Heart right ventricle (tissue), 16 donors: Measurements from ENCODE around the gene WWP2. TPM values are rescaled to one million over a fixed set of nuclear protein-coding genes. Genes with fewer than 3 reads are reported as not detected.

Experiments used
- ATAC-seq, 8 donors: fragments of 200-7000 bp; cut with Tn5 transposase; one replicate each; pipeline ENCODE4 v1.9.1; 2020; ENCODE audit warnings: mild to moderate bottlenecking in 8 of 8, moderate library complexity in 8 of 8, moderate number of reproducible peaks in 1 of 8
- DNase-seq, 2 donors: peaks; one replicate each; pipeline ENCODE4 v3.0.0-alpha.2; 2020
- H3K27ac ChIP-seq, 10 donors: fragments of 200-600 bp; sonication (generic) in 2 of 10; one replicate each; pipeline versions ENCODE4 v1.5.0 to v1.8.0; 2020 to 2022; ENCODE audit warnings: mild to moderate bottlenecking in 3 of 10
- H3K27me3 ChIP-seq, 7 donors: fragments of 200-600 bp; one replicate each; pipeline ENCODE4 v1.8.0; 2021 to 2022; ENCODE audit warnings: mild to moderate bottlenecking in 2 of 7
- H3K36me3 ChIP-seq, 9 donors: fragments of 200-600 bp; sonication (generic) in 1 of 9; one replicate each; pipeline versions ENCODE4 v1.5.0 to v1.8.0; 2020 to 2022; ENCODE audit warnings: mild to moderate bottlenecking in 2 of 9
- H3K4me1 ChIP-seq, 9 donors: fragments of 200-600 bp; sonication (generic) in 1 of 9; one replicate each; pipeline versions ENCODE4 v1.5.0 to v1.8.0; 2020 to 2022; ENCODE audit warnings: mild to moderate bottlenecking in 4 of 9
- H3K4me3 ChIP-seq, 10 donors: fragments of 200-600 bp; sonication (generic) in 2 of 10; one replicate each; pipeline versions ENCODE4 v1.5.0 to v1.8.0; 2020 to 2022; ENCODE audit warnings: mild to moderate bottlenecking in 7 of 10, moderate library complexity in 2 of 10
- H3K9me3 ChIP-seq, 11 donors: fragments of 200-600 bp in 10 of 11; sonication (generic) in 2 of 11; one replicate each; pipeline versions ENCODE4 v1.5.0 to v1.8.0; 2013 to 2022; ENCODE audit warnings: mild to moderate bottlenecking in 2 of 11, control low read depth in 1 of 11, moderate library complexity in 1 of 11
- CTCF ChIP-seq, 9 donors: fragments of 200-600 bp; sonication (generic) in 2 of 9; IDR thresholded peaks; one replicate each; pipeline versions ENCODE4 v1.5.0 to v1.8.0; 2021 to 2022; ENCODE audit warnings: antibody characterized with exemption in 9 of 9, mild to moderate bottlenecking in 5 of 9, moderate library complexity in 1 of 9
- WGBS, 2 donors: extraction: QIAGEN DNeasy Blood & Tissue Kit; methylation state at CpG; one replicate each; pipeline ENCODE4 v1.1.7; 2013; ENCODE audit warnings: inconsistent platforms in 1 of 2; 5-methylcytosine and 5-hydroxymethylcytosine counted together
- intact Hi-C, 10 donors: fragments of 100-400 bp; cut with DNase I; formaldehyde crosslinking; loops; one replicate each; pipeline versions ENCODE4 v1.11.1 to v1.14.2; 2022
- polyA plus RNA-seq, 2 donors: library from polyadenylated mRNA; stranded (reverse); fragments of 200-250 nt; gene quantifications; one replicate each; pipeline ENCODE4 v1.2.3, GENCODE V29; 2013
- total RNA-seq, 10 donors: library from RNA; stranded (reverse); fragmentation: NEBNext Ultra II Directional in 3 of 10; extraction: Animal tissue kit (Norgen Biotek cat#: 25700) in 3 of 10; gene quantifications; one replicate each; pipeline versions ENCODE4 v1.2.1 to v1.2.4, GENCODE V29; 2021 to 2023
- donor health status: Arrhythmogenic right ventricular cardiomyopathy.
- donor health status: ischemic (EF 13 %, LVEDD 7.1; RV severe dilation, severe dysfunction).
- donor health status: healthy with polysubstance abuse.
- donor health status: DM: no; HTN: yes; CAD: no.
- donor health status: DM: no; HTN: no; CAD: no.
- donor health status: ischemic (EF 25% LVEDD 6.9; RV normal size, moderate dysfunction).
- donor health status: ischemic (EF 25% LVEDD 5.7; RV mildly dilated, moderate dysfunction).
- donor health status: healthy.
- donor health status: DM: yes; HTN: yes; CAD: no.
- donor health status: Ischemic cardiomyopathy.
- donor health status: ischemic (EF 35%, LVEDD 5.7; RV mildly dilated, moderate dysfunction).
- donor health status: nonischemic (EF 11% LVEDD 7.7; RV severe dilation, severe dysfunction).
- donor health status: DM: yes; HTN: yes; CAD: no.
- donor health status: PGD.
- donor health status: ischemic (EF 29% LVEDD 5.4; RV normal size, mild dysfunction).
- donor health status: nonischemic (EF 23%, LVEDD 6.1; RV moderate dilation, normal function).

The WWP2 gene
- total and polyA plus RNA-seq, 12 donors: 9.0 to 31.1 (median 20.7) TPM

GRCh38 chr16:69836257-69836656 is 74.1 kb downstream of the WWP2 start:
- 98 to 100% methylated on average over 1 of the region's 1 CpG for WGBS, 2 donors
- H3K27me3 ChIP-seq: no peaks in the 10 kb centered on the region
- no peak for TF ChIP-seq CTCF (IDR thresholded peaks at IDR 0.05)
- no peaks in the 10 kb centered on the region for H3K9me3 ChIP-seq
- peak overlapping the region in 4 of 10 donors; percentile 56 to 87 (median 81) for H3K27ac ChIP-seq
- peaks cover 0 to 17% (median 0%) of the 10 kb centered on the region in 9 donors for H3K36me3 ChIP-seq
- H3K4me3 ChIP-seq: no peak overlapping the region
- DNase-seq: no peak
- intact Hi-C loops: no loop called here
- no peak for ATAC-seq
- H3K4me1 ChIP-seq: peaks cover 15 to 78% (median 56%) of the 10 kb centered on the region in 9 donors

- DNase-seq (no peak), ATAC-seq (no peak)
- H3K9me3 ChIP-seq: no peaks in the 10 kb centered on the region
- H3K36me3 ChIP-seq: peaks cover 0 to 28% (median 1%) of the 10 kb centered on the region in 9 donors
- 92 to 94% methylated on average over 5 of the region's 5 CpGs for WGBS, 2 donors
- peaks cover 15 to 77% (median 49%) of the 10 kb centered on the region in 9 donors for H3K4me1 ChIP-seq
- TF ChIP-seq CTCF (IDR thresholded peaks at IDR 0.05): no peak
- intact Hi-C loops: no loop called here
- H3K4me3 ChIP-seq: no peak overlapping the region
- H3K27me3 ChIP-seq: no peaks in the 10 kb centered on the region
- peak overlapping the region in 8 of 10 donors; percentile 40 to 87 (median 78) for H3K27ac ChIP-seq
Observed at GRCh38 chr16:69837380-69837779, 75.2 kb downstream of the WWP2 start.

GRCh38 chr16:69838489-69838888 is 76.4 kb downstream of the WWP2 start:
- 17 to 22% methylated on average over 4 of the region's 4 CpGs for WGBS, 2 donors
- Histone ChIP-seq H3K4me1 (peaks cover 15 to 69% (median 40%) of the 10 kb centered on the region in 9 donors), H3K27me3 (no peaks in the 10 kb centered on the region), H3K27ac (peak overlapping the region; percentile 52 to 87 (median 79)), H3K4me3 (no peak overlapping the region), H3K36me3 (peaks cover 0 to 39% (median 4%) of the 10 kb centered on the region in 9 donors), H3K9me3 (no peaks in the 10 kb centered on the region)
- ATAC-seq (peak; percentile 53 to 86 (median 76)), DNase-seq (peak; percentile 52 to 66)
- intact Hi-C loops: no loop called here
- peak in 1 of 9 donors; percentile 6 for TF ChIP-seq CTCF (IDR thresholded peaks at IDR 0.05)

- intact Hi-C loops: no loop called here
- no peaks in the 10 kb centered on the region for H3K9me3 ChIP-seq
- WGBS, 2 donors: 31 to 35% methylated on average over 2 of the region's 2 CpGs
- H3K4me1 ChIP-seq: peaks cover 12 to 61% (median 38%) of the 10 kb centered on the region in 9 donors
- TF ChIP-seq CTCF (IDR thresholded peaks at IDR 0.05): no peak
- H3K27me3 ChIP-seq: no peaks in the 10 kb centered on the region
- DNase-seq (no peak), ATAC-seq (peak in 7 of 8 donors; percentile 41 to 83 (median 73))
- peak overlapping the region; percentile 52 to 87 (median 79) for H3K27ac ChIP-seq
- peaks cover 0 to 47% (median 4%) of the 10 kb centered on the region in 9 donors for H3K36me3 ChIP-seq
- no peak overlapping the region for H3K4me3 ChIP-seq
Observed at GRCh38 chr16:69839240-69839688, 77.1 kb downstream of the WWP2 start.
